Suprapubic skin (tissue), 4 donors: ENCODE measurements around the gene DSG3. TPM values are rescaled to one million over a fixed set of nuclear protein-coding genes. Genes with fewer than 3 reads are reported as not detected.

Experiments
- DNase-seq, 2 donors: peaks; one replicate each; pipeline ENCODE4 v3.0.0-alpha.2; 2019; ENCODE audit warnings: low spot score in 2 of 2
- H3K27ac ChIP-seq: fragments of 200-600 bp; sonication (generic); one replicate; pipeline ENCODE4 v1.5.1; 2019
- H3K27me3 ChIP-seq: fragments of 200-600 bp; sonication (generic); one replicate; pipeline ENCODE4 v1.5.1; 2019
- H3K36me3 ChIP-seq: fragments of 200-600 bp; sonication (generic); one replicate; pipeline ENCODE4 v1.5.1; 2019
- H3K4me1 ChIP-seq: fragments of 200-600 bp; sonication (generic); one replicate; pipeline ENCODE4 v1.5.1; 2019
- H3K4me3 ChIP-seq: fragments of 200-600 bp; sonication (generic); one replicate; pipeline ENCODE4 v1.5.1; 2019; ENCODE audit warnings: mild to moderate bottlenecking
- H3K9me3 ChIP-seq: fragments of 200-600 bp; sonication (generic); one replicate; pipeline ENCODE4 v1.5.1; 2019
- CTCF ChIP-seq, 2 donors: fragments of 200-600 bp in 1 of 2; fragments of 450-650 bp in 1 of 2; sonication (generic) in 1 of 2; IDR thresholded peaks; one replicate each; pipeline ENCODE4 v1.5.1; 2016 to 2019; ENCODE audit warnings: antibody characterized with exemption in 2 of 2, mild to moderate bottlenecking in 1 of 2, moderate library complexity in 1 of 2
- EP300 ChIP-seq: sonication (generic); formaldehyde crosslinking; IDR thresholded peaks from one replicate; pipeline ENCODE4 v1.6.1; 2017; ENCODE audit warnings: antibody characterized with exemption
- POLR2A ChIP-seq, 2 donors: fragments of 450-650 bp; IDR thresholded peaks; one replicate each; pipeline ENCODE4 v1.6.1; 2017; ENCODE audit warnings: antibody characterized with exemption in 2 of 2, mild to moderate bottlenecking in 2 of 2, moderate library complexity in 2 of 2
- POLR2AphosphoS5 ChIP-seq, 3 donors: sonication (generic); formaldehyde crosslinking; IDR thresholded peaks; one replicate each; pipeline ENCODE4 v1.6.1; 2017; ENCODE audit warnings: antibody characterized with exemption in 3 of 3
- WGBS: methylation state at CpG from one replicate; pipeline ENCODE4 v1.1.5; 2018; 5-methylcytosine and 5-hydroxymethylcytosine counted together
- total RNA-seq, 4 donors: library from RNA; depleted of rRNA; stranded (reverse); fragments of >200 nt; gene quantifications; one replicate each; pipeline ENCODE4 v1.1.0, GENCODE V29; 2016

DSG3 gene
- total RNA-seq, 4 donors from 2014 or later, result 81.8 to 223 (median 168) TPM

GRCh38 chr18:31426021-31426420, 21.5 kb upstream of the DSG3 start:
- TF ChIP-seq POLR2A (IDR thresholded peaks at IDR 0.05) (no peak), CTCF (IDR thresholded peaks at IDR 0.05) (no peak), EP300 (no peak), POLR2AphosphoS5 (IDR thresholded peaks at IDR 0.05) (no peak)
- no peaks in the 10 kb centered on the region for H3K27me3 ChIP-seq
- 44% methylated on average over 2 of the region's 2 CpGs for WGBS
- peaks cover 27% of the 10 kb centered on the region for H3K4me1 ChIP-seq
- no peaks in the 10 kb centered on the region for H3K36me3 ChIP-seq
- no peaks in the 10 kb centered on the region for H3K9me3 ChIP-seq
- DNase-seq, result no peak
- H3K4me3 ChIP-seq, result no peak overlapping the region
- H3K27ac ChIP-seq, result no peak overlapping the region

DNA sequence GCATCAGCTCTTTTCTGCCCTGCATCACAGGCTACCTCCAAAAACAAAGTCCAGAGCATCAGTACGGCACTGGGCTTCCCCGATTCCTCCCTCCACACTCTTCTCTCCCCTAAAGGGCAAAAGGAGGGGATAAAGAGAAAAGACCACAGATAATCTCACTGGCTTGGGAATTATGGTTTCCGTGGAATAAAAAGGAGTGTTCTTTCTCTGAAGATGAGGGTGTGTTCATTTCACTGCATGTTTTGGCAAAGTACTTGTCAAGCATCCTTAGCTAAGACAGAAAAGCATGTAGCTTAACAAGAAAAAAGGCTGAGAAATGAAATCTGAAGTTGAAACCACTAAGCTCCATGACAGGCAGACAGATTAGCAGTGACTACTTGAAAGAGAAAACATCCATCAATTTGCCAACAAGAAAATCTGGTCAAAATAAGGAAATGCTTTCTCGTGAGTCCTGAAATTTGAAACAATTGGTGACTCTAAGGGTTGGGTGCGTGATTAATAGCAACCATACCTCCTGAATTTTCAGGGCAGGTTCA, 20.6 kb upstream of the DSG3 start:
- H3K27ac ChIP-seq, result peak overlapping the region; percentile 30
- TF ChIP-seq EP300 (no peak), CTCF (IDR thresholded peaks at IDR 0.05) (no peak), POLR2A (IDR thresholded peaks at IDR 0.05) (no peak), POLR2AphosphoS5 (IDR thresholded peaks at IDR 0.05) (no peak)
- H3K9me3 ChIP-seq, result no peaks in the 10 kb centered on the region
- 27% methylated on average over 5 of the region's 5 CpGs for WGBS
- DNase-seq, result no peak
- H3K36me3 ChIP-seq, result no peaks in the 10 kb centered on the region
- no peak overlapping the region for H3K4me3 ChIP-seq
- H3K4me1 ChIP-seq, result peaks cover 27% of the 10 kb centered on the region
- no peaks in the 10 kb centered on the region for H3K27me3 ChIP-seq

- no peaks in the 10 kb centered on the region for H3K9me3 ChIP-seq
- WGBS, result 59% methylated on average over 1 of the region's 1 CpG
- DNase-seq, result no peak
- no peaks in the 10 kb centered on the region for H3K27me3 ChIP-seq
- H3K4me1 ChIP-seq, result peaks cover 27% of the 10 kb centered on the region
- H3K4me3 ChIP-seq, result no peak overlapping the region
- no peaks in the 10 kb centered on the region for H3K36me3 ChIP-seq
- no peak overlapping the region for H3K27ac ChIP-seq
- TF ChIP-seq POLR2AphosphoS5 (IDR thresholded peaks at IDR 0.05), result no peak
- no peak for TF ChIP-seq CTCF (IDR thresholded peaks at IDR 0.05)
- TF ChIP-seq POLR2A (IDR thresholded peaks at IDR 0.05), result no peak
- no peak for TF ChIP-seq EP300
Observed at GRCh38 chr18:31428211-31428610, 19.3 kb upstream of the DSG3 start.

DNA sequence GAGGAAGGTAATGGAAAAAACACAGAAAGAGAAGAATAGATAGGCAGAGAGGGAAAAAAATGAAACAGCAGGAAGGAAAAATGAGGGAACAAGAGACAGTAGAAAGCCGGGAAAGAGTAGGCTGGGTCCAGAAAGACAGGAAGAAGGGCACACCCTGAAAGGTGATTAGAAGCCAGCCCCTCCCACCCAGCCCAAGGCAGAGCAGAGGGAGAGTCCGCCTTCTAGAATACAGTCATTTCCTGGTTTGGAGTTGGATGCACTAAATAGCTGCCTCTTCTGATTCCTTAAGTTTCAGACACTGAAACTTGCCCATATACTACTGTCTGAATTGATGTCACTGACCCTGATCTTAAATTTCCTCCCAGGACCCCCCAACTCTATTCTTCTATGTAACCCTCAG, 17.9 kb upstream of the DSG3 start:
- peaks cover 27% of the 10 kb centered on the region for H3K4me1 ChIP-seq
- H3K4me3 ChIP-seq, result no peak overlapping the region
- WGBS, result 26% methylated on average over 2 of the region's 2 CpGs
- H3K36me3 ChIP-seq, result no peaks in the 10 kb centered on the region
- TF ChIP-seq CTCF (IDR thresholded peaks at IDR 0.05) (no peak), POLR2A (IDR thresholded peaks at IDR 0.05) (no peak), POLR2AphosphoS5 (IDR thresholded peaks at IDR 0.05) (no peak), EP300 (no peak)
- DNase-seq, result no peak
- no peaks in the 10 kb centered on the region for H3K27me3 ChIP-seq
- no peaks in the 10 kb centered on the region for H3K9me3 ChIP-seq
- peak overlapping the region; percentile 35 for H3K27ac ChIP-seq

DNA sequence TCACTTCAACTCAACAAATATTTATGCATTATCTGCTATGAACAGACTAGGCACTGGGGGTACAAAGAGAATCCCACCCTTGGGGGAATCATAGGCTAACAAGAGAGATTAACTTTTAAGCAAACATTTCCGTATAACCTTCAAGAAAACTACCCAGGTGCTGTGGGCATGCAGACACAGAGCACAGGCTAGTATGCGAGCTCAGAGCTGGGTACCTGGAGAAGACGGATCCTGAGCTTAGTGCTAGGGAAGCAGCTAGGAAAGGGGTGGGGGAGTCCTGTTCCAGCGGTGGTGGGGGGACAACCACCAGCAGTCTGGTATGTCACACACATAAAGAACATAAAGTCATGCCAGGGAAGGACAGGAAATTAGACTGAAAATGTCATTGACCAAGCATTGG, 17.5 kb upstream of the DSG3 start:
- Histone ChIP-seq H3K4me1 (peaks cover 27% of the 10 kb centered on the region), H3K27ac (peak overlapping the region; percentile 35), H3K4me3 (no peak overlapping the region), H3K9me3 (no peaks in the 10 kb centered on the region), H3K36me3 (no peaks in the 10 kb centered on the region), H3K27me3 (no peaks in the 10 kb centered on the region)
- WGBS, result 50% methylated on average over 4 of the region's 4 CpGs
- TF ChIP-seq POLR2AphosphoS5 (IDR thresholded peaks at IDR 0.05) (no peak), EP300 (no peak)
- no peak for DNase-seq

DNA sequence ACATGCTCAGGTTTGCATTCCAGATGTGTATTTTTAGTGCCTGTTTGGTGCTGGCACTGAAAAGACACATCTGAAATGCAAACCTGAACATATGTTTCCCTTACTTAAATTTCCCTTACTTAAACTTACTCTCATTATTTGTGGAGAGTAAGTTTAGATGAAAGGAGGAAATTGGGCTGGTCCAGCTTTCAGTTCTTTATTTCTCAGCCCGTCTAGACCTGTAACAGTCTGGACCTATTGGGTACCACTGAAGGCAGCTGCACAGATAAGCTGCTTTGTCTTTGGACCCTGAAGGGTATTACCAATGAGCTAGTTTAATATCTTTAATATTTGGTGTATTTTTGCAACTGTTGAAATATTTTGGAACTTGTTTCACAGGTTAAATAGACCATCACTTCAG, 17.0 kb upstream of the DSG3 start:
- H3K27me3 ChIP-seq, result no peaks in the 10 kb centered on the region
- H3K4me3 ChIP-seq, result no peak overlapping the region
- no peak for DNase-seq
- no peak overlapping the region for H3K27ac ChIP-seq
- H3K9me3 ChIP-seq, result no peaks in the 10 kb centered on the region
- 45% methylated on average over 1 of the region's 1 CpG for WGBS
- H3K4me1 ChIP-seq, result peaks cover 27% of the 10 kb centered on the region
- no peak for TF ChIP-seq EP300
- no peak for TF ChIP-seq CTCF (IDR thresholded peaks at IDR 0.05)
- H3K36me3 ChIP-seq, result no peaks in the 10 kb centered on the region
